K562 (cell line): Measurements from ENCODE around the gene GRB2. TPM values are rescaled to one million over a fixed set of nuclear protein-coding genes. Genes with fewer than 3 reads are reported as not detected.

Experiments used
- CBFA2T3 ChIP-seq: fragments of 450-650 bp; IDR thresholded peaks from 2 replicates; pipeline ENCODE4 v1.6.1; 2017
- GATAD2B ChIP-seq: fragments of 450-650 bp; IDR thresholded peaks from 2 replicates; pipeline ENCODE4 v1.6.1; 2017; ENCODE audit warnings: mild to moderate bottlenecking, borderline replicate concordance
- HDAC8 ChIP-seq: fragments of 450-650 bp; IDR thresholded peaks from 2 replicates; pipeline ENCODE4 v1.6.1; 2016; ENCODE audit warnings: mild to moderate bottlenecking, missing genetic modification characterization, moderate library complexity, missing compliant biosample characterization
- MAFK ChIP-seq: IDR thresholded peaks from 2 replicates; pipeline ENCODE4 v1.6.1; 2011; ENCODE audit warnings: low read length, improper control_type of control experiment
- MEF2A ChIP-seq: IDR thresholded peaks from 2 replicates; pipeline ENCODE4 v1.6.1; 2011; ENCODE audit warnings: low read depth, mild to moderate bottlenecking, low read length, moderate library complexity; ENCODE audit not compliant: control insufficient read depth
- PHB2 ChIP-seq: fragments of 450-650 bp; IDR thresholded peaks from 2 replicates; pipeline ENCODE4 v1.6.1; 2017; ENCODE audit warnings: low read depth
- PHTF2 ChIP-seq: fragments of 250-450 bp; sonication (Bioruptor Pico); IDR thresholded peaks from 2 replicates; pipeline ENCODE4 v1.5.0; 2021; ENCODE audit warnings: mild to moderate bottlenecking
- PTBP1 ChIP-seq: fragments of 200-400 bp; formaldehyde crosslinking; IDR thresholded peaks from 2 replicates; pipeline ENCODE4 v1.6.1; 2017; ENCODE audit warnings: low read depth, low read length
- RCOR1 ChIP-seq, 2 experiments: IDR thresholded peaks; 2 replicates each; pipeline ENCODE4 v1.6.1; 2012; ENCODE audit warnings: low read depth in 2 of 2, low read length in 2 of 2, borderline replicate concordance in 1 of 2, improper control_type of control experiment in 1 of 2
- WHSC1 ChIP-seq: IDR thresholded peaks from one replicate; pipeline ENCODE4 v1.6.1; 2012; ENCODE audit warnings: low read length, control low read depth, inconsistent platforms
- ZNF146 ChIP-seq: IDR thresholded peaks from one replicate; pipeline ENCODE4 v1.6.1; 2018; ENCODE audit warnings: missing compliant biosample characterization; ENCODE audit not compliant: unreplicated experiment
- ZNF407 ChIP-seq: fragments of 450-650 bp; IDR thresholded peaks from 2 replicates; pipeline ENCODE4 v1.6.1; 2016; ENCODE audit warnings: low read depth
- ZNF444 ChIP-seq: fragments of 250-450 bp; sonication (Bioruptor Pico); IDR thresholded peaks from 2 replicates; pipeline ENCODE4 v1.4.0; 2020; ENCODE audit warnings: mild to moderate bottlenecking, moderate library complexity
- polyA plus RNA-seq, 8 experiments: library from polyadenylated mRNA; depleted of rRNA in 4 of 8; stranded (reverse) in 5 of 8; unstranded in 3 of 8; fragments of >200 nt; fragmentation: Nextera tagmentation in 2 of 8; fragmentation: Illumina TruSeq in 1 of 8; extraction: Ambion mirVana in 2 of 8; extraction: Trizol in 1 of 8; gene quantifications; 2 replicates each; pipeline versions ENCODE4 v1.2.1 to v1.2.3, GENCODE V29; 2011 to 2014; ENCODE audit warnings: inconsistent platforms in 1 of 8, missing spikeins in 1 of 8
- total RNA-seq, 7 experiments: library from RNA; depleted of rRNA in 6 of 7; stranded (reverse); fragments of >200 nt in 6 of 7; fragmentation: Illumina TruSeq in 2 of 7; extraction: Trizol in 2 of 7; gene quantifications; 2 replicates each; pipeline versions ENCODE4 v1.2.1 to v1.2.3, GENCODE V29; 2011 to 2021; ENCODE audit warnings: low replicate concordance in 1 of 7
- TF ChIP-seq, protein P1 (sequence below): fragments of 250-450 bp; sonication (Bioruptor Pico); IDR thresholded peaks from 2 replicates; pipeline ENCODE4 v1.5.0; 2021; ENCODE audit warnings: mild to moderate bottlenecking, borderline replicate concordance
- TF ChIP-seq, protein P2 (sequence below): fragments of 450-650 bp; IDR thresholded peaks from 2 replicates; pipeline ENCODE4 v1.6.1; 2017; ENCODE audit warnings: antibody characterized with exemption

GRB2 gene
- total and polyA plus RNA-seq, 9 of the 15 experiments (the other 6 are each of a cell fraction or from before 2014, with no cell fraction given) = 57.2 to 136 (median 84.8) TPM

DNA sequence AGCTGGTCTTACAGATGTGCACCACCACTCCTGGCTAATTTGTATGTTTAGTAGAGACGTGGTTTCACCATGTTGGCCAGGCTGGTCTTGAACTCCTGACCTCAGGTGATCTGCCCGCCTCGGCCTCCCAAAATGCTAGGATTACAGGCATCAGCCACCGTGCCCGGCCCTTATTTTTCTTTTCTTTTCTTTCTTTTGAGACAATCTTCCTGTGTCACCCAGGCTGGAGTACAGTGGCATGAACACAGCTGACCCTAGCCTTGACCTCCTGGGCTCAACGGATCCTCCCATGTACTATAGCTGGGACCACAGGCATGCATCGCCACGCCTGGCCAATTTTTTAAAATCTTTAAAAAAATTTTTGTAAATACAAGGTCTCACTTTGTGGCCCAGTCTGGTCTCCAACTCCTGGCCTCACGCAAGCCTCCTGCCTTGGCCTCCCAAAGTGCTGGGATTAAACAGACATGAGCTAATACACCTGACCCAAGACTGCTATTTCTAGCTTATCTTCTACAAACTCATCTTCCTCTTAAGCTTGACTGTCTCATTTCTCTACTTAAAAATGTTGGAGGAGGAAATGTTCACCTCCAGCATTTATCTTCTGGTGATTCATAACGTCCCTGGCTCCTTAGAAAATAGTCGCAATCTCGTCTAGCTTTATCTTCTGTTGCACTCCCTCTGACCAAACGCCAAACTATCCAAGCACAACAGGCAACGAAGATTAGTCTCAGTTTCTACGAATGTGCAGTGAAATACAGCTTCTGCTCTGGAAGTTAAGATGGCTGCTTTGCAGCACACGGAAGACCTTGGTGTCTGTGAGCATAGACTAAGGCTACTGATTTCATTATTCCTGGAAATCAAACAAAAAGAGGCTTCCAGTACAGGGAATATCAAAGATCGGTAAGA lies 42.7 kb upstream of the GRB2 start (continued):
- no peak for TF ChIP-seq ZNF407
- TF ChIP-seq MEF2A = peak; percentile 69; the same call in 1 of the 2 replicates
- TF ChIP-seq, protein P1, sequence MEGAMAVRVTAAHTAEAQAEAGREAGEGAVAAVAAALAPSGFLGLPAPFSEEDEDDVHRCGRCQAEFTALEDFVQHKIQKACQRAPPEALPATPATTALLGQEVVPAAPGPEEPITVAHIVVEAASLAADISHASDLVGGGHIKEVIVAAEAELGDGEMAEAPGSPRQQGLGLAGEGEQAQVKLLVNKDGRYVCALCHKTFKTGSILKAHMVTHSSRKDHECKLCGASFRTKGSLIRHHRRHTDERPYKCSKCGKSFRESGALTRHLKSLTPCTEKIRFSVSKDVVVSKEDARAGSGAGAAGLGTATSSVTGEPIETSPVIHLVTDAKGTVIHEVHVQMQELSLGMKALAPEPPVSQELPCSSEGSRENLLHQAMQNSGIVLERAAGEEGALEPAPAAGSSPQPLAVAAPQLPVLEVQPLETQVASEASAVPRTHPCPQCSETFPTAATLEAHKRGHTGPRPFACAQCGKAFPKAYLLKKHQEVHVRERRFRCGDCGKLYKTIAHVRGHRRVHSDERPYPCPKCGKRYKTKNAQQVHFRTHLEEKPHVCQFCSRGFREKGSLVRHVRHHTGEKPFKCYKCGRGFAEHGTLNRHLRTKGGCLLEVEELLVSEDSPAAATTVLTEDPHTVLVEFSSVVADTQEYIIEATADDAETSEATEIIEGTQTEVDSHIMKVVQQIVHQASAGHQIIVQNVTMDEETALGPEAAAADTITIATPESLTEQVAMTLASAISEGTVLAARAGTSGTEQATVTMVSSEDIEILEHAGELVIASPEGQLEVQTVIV = no peak
- TF ChIP-seq CBFA2T3 = peak; percentile 99
- TF ChIP-seq ZNF444 = no peak
- no peak for TF ChIP-seq GATAD2B
- TF ChIP-seq PTBP1 = no peak
- TF ChIP-seq ZNF146 = no peak
- TF ChIP-seq RCOR1 (IDR thresholded peaks at IDR 0.05; ENCODE audit: borderline replicate concordance in 1 of 2, low read depth in 2 of 2, low read length in 2 of 2) = peak; percentile 85 to 94; a peak in 3 of 4 replicates
- TF ChIP-seq, protein P2, sequence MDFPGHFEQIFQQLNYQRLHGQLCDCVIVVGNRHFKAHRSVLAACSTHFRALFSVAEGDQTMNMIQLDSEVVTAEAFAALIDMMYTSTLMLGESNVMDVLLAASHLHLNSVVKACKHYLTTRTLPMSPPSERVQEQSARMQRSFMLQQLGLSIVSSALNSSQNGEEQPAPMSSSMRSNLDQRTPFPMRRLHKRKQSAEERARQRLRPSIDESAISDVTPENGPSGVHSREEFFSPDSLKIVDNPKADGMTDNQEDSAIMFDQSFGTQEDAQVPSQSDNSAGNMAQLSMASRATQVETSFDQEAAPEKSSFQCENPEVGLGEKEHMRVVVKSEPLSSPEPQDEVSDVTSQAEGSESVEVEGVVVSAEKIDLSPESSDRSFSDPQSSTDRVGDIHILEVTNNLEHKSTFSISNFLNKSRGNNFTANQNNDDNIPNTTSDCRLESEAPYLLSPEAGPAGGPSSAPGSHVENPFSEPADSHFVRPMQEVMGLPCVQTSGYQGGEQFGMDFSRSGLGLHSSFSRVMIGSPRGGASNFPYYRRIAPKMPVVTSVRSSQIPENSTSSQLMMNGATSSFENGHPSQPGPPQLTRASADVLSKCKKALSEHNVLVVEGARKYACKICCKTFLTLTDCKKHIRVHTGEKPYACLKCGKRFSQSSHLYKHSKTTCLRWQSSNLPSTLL = no peak
- no peak for TF ChIP-seq PHTF2
- TF ChIP-seq WHSC1 = no peak
- TF ChIP-seq PHB2 = peak; percentile 81; the same call in 1 of the 2 replicates
- TF ChIP-seq MAFK = no peak
- peak; percentile 57; the same call in 1 of the 2 replicates for TF ChIP-seq HDAC8
